SK-N-MC (cell line): ENCODE results near the gene NPB.

Experiments used
- EZH2 ChIP-seq: fragments of 200-600 bp; sonication (generic); IDR thresholded peaks from one replicate; pipeline ENCODE4 v1.6.1; 2017; ENCODE audit warnings: antibody characterized with exemption
- FOXP2 ChIP-seq: optimal IDR thresholded peaks from 2 replicates; pipeline ENCODE3; 2011; ENCODE audit warnings: mild to moderate bottlenecking, moderate library complexity; ENCODE audit not compliant: insufficient read depth; ENCODE audit errors: extremely low read length, control extremely low read depth
- POLR2AphosphoS5 ChIP-seq: IDR thresholded peaks from 2 replicates; pipeline ENCODE4 v1.6.1; 2012; ENCODE audit warnings: mild to moderate bottlenecking, low read depth, low read length, borderline replicate concordance

DNA sequence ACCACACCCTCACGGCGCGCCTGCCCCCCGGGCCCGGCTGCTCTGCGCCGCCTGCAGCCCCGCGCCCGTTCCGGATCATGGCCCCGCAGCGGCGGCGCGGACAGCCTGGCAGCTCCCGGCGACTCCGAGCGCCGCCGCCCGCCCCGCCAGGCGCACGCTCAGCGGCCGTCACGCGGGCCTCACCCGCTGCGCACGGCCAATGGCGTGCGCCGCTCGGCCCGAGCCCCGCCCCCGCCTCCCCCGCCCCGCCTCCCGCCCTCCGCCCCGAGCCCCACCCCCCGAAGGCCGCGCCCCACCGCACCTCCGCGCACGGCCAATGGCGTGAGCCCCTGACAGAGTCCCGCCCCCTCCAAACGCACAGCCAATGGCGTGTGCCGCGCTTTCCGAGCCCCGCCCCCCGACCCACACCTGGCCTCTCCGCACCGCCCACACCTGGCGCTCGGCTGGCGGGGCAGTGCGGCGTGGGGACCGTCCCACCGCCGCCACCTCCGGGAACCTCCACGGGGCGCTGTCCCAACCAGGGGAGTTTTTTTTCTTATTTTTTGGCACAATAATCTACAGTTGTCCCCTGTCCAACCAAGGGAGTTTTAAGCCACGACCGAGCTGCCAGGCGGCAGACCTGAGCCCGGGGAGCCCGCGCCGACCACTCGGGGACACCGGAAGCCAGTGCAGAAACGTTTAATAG lies 9.4 kb downstream of the NPB start, which contains the start of gene PCYT2:
- TF ChIP-seq EZH2 = no peak
- TF ChIP-seq POLR2AphosphoS5 = no peak
- no peak for TF ChIP-seq FOXP2
